ENCODE results near the gene PROZ.
"Not testable (repeated sequence)": the region's sequence is repeated elsewhere in the genome, so short reads cannot be mapped to it uniquely, and the experiment has no call there.

The PROZ gene

DNA sequence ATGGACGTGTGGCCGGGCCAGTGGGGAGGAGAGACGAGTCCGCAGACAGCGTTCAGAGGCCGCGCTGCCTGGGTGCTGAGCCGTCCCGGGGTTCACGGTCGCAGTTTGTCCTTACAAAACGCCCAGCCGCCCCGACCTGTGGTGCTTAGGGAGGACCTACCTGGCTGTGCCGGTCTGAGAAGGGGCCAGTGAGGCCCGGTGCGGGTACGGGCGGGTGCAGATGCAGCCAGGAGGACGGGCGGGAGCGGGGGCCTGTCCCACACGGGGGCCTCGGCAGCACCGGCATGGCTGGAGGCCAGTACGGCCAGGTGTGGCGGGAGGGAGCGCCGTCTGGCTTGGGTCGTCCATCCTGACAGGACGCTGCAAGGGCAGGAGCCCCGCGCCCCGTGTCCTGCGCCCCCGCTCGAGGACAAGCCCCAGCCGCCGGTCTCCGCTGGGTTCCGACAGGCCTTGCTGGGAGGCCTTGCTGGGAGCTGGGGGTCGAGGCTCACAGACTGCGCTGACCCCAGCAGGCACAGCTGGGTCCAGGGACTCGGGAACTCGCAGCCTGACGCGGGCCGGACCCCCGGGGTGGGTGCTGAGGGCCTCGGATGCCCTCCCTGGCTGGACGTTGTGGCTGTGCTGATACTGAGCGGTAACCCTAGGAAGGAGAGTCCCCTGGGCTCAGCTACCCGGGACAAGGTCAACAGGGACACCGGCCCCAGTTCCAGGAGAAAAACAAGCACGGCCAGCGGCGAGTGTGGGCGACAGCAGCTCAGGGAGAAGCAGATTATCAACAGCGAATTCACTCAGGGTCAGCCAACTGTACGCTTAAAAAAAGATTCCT lies 5.3 kb upstream of the PROZ start:
- 3% methylated on average over 60 of the region's 60 CpGs for WGBS
- H3K27ac ChIP-seq (ENCODE audit: low read depth, low read length) = peak overlapping the region; percentile 61; the same call in 1 of the 2 replicates
- peaks cover 12% of the 10 kb centered on the region; the same call in 1 of the 2 replicates for H3K4me1 ChIP-seq (ENCODE audit: insufficient read depth, low read length)
- H3K9ac ChIP-seq (ENCODE audit: low read depth, low read length) = peak overlapping the region; percentile 16
- no peaks in the 10 kb centered on the region for H3K36me3 ChIP-seq (ENCODE audit: insufficient read depth, low read length)
- H3K4me3 ChIP-seq (ENCODE audit: low read length) = peak overlapping the region; percentile 57
- no peaks in the 10 kb centered on the region for H3K9me3 ChIP-seq (ENCODE audit: insufficient read depth, low read depth, low read length)
- H3K27me3 ChIP-seq (ENCODE audit: insufficient read depth, low read length) = peaks cover 24% of the 10 kb centered on the region

DNA sequence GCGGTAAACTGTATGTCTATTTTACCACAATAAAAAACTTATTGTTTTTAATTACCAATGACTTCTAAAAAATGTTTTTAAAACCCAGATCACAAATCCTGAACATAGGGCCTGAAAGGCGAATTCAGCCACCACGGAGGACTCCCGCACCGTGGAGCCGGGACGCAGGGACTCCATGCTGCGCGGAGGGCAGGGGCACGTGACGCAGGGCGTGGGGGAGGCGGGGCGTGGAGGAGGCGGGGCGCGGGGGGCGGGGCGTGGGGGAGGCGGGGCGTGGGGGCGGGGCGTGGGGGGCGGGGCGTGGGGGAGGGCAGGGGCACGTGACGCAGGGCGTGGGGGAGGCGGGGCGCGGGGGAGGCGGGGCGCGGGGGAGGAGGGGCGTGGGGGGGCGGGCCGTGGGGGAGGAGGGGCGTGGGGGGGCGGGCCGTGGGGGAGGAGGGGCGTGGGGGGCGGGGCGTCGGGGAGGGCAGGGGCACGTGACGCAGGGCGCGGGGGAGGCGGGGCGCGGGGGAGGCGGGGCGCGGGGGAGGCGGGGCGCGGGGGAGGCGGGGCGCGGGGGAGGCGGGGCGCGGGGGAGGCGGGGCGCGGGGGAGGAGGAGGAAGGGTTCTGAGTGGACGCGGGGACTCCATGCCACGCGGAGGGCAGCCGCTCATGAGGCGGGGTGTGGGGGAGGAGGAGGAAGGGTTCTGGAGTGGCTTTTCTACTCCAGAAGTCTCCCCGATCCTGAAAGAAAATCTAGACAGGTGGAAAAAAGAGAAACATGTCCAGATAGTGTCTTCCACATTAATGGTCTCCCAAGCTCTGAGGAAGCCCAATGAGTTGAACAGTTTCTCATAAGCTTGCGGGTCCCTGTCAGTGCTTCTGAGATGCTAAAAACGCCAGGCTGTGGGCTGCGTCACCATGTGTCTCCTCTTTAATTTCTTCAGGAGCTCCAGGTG lies 4.4 kb upstream of the PROZ start:
- H3K27ac ChIP-seq (ENCODE audit: low read depth, low read length) = peak overlapping the region; percentile 61; the same call in 1 of the 2 replicates
- H3K9me3 ChIP-seq (ENCODE audit: insufficient read depth, low read depth, low read length) = no peaks in the 10 kb centered on the region
- 20% methylated on average over 20 of the region's 76 CpGs for WGBS
- H3K36me3 ChIP-seq (ENCODE audit: insufficient read depth, low read length) = no peaks in the 10 kb centered on the region
- peaks cover 24% of the 10 kb centered on the region for H3K27me3 ChIP-seq (ENCODE audit: insufficient read depth, low read length)
- peak overlapping the region; percentile 16 for H3K9ac ChIP-seq (ENCODE audit: low read depth, low read length)
- H3K4me1 ChIP-seq (ENCODE audit: insufficient read depth, low read length) = peaks cover 17% of the 10 kb centered on the region; the same call in 1 of the 2 replicates
- H3K4me3 ChIP-seq (ENCODE audit: low read length) = peak overlapping the region; percentile 57

DNA sequence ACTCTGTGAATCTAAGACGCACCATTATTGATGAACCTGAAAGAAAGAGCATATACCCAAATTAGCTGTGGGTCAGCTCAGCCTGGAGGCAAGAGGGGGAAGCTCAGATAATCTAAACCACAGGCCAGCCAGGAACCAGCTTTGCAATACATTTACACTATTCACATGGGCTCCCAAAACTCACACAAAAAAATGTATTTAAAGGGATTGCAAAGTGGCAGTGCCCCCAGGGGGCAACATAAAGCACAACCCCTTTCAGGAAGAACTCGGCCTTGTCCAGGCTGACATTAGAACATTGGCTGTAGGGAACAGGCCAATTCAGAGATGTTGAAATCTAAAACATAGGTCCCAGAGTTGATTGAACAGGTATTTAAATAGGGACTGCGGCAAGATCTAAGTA lies 3.2 kb upstream of the PROZ start:
- H3K36me3 ChIP-seq (ENCODE audit: insufficient read depth, low read length) = no peaks in the 10 kb centered on the region
- no peak overlapping the region for H3K9ac ChIP-seq (ENCODE audit: low read depth, low read length)
- H3K9me3 ChIP-seq (ENCODE audit: insufficient read depth, low read depth, low read length) = no peaks in the 10 kb centered on the region
- peaks cover 17% of the 10 kb centered on the region; the same call in 1 of the 2 replicates for H3K4me1 ChIP-seq (ENCODE audit: insufficient read depth, low read length)
- no peak overlapping the region for H3K4me3 ChIP-seq (ENCODE audit: low read length)
- peaks cover 24% of the 10 kb centered on the region for H3K27me3 ChIP-seq (ENCODE audit: insufficient read depth, low read length)
- WGBS = 91% methylated on average over 3 of the region's 3 CpGs
- no peak overlapping the region for H3K27ac ChIP-seq (ENCODE audit: low read depth, low read length)

DNA sequence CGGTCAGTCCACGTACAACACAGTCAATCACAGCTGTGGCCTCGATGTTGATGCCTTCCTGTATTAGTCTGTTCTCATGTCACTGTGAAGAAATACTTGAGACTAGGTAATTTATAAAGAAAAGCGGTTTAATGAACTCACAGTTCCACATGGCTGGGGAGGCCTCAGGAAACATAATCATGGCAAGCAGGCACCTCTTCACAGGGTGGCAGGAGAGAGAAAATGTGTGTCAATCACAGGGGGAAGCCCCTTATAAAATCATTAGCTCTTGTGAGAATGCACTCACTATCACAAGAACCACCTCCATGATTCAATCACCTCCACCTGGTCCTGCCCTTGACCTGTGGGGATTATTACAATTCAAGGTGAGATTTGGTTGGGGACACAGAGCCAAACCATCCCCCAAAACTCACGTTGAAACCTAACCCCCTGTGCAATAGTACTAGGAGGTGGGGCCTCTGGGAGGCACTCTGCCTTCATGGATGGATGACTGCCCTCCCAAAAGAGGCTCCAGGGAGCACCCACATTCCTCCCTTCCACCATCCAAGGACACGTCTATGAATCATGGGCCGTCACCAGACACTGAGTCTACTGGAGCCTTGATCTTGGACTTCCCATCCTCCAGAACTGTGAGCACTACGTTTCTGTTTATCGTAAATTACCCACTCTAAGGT lies 2.3 kb upstream of the PROZ start:
- no peaks in the 10 kb centered on the region for H3K9me3 ChIP-seq (ENCODE audit: insufficient read depth, low read depth, low read length)
- no peak overlapping the region for H3K27ac ChIP-seq (ENCODE audit: low read depth, low read length)
- no peak overlapping the region for H3K4me3 ChIP-seq (ENCODE audit: low read length)
- no peaks in the 10 kb centered on the region for H3K36me3 ChIP-seq (ENCODE audit: insufficient read depth, low read length)
- H3K27me3 ChIP-seq (ENCODE audit: insufficient read depth, low read length) = peaks cover 24% of the 10 kb centered on the region
- H3K4me1 ChIP-seq (ENCODE audit: insufficient read depth, low read length) = peaks cover 17% of the 10 kb centered on the region; the same call in 1 of the 2 replicates
- H3K9ac ChIP-seq (ENCODE audit: low read depth, low read length) = no peak overlapping the region
- 94% methylated on average over 8 of the region's 9 CpGs for WGBS

DNA sequence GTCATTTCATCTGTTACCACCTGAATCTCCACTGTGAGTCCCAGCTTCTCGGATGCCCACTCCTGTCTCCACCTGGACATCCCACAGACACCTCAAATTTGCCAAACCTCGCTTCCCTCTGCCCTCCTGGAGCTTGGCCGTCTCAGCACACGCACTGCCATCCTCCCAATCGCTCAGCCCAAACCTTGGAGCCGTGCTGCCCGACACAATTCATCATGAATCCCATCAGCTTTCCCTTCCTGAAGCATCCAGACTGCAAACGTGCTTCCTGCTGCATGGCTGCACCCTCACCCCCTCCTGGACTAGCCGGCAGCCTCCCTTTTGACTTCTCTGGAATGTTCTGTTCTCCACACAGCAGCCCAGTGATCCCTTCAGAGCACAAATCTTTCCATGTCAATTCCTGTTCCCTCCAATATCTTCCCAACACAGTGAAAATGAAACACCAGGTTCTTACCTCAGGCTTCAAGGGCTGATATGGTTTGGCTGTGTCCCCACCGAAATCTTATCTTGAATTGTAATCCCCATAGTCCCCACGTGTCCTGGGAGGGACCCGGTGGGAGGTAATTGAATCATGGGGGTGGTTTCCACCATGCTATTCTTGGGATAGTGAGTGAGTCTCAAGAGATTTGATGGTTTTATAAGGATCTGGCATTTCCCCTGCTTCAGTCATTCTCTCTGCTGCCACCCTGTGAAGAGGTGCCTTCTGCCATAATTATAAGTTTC lies 1.1 kb upstream of the PROZ start:
- Histone ChIP-seq H3K4me1 (ENCODE audit: insufficient read depth, low read length) (peaks cover 15% of the 10 kb centered on the region; the same call in 1 of the 2 replicates), H3K27me3 (ENCODE audit: insufficient read depth, low read length) (peaks cover 15% of the 10 kb centered on the region), H3K36me3 (ENCODE audit: insufficient read depth, low read length) (no peaks in the 10 kb centered on the region), H3K9me3 (ENCODE audit: insufficient read depth, low read depth, low read length) (no peaks in the 10 kb centered on the region), H3K27ac (ENCODE audit: low read depth, low read length) (no peak overlapping the region), H3K9ac (ENCODE audit: low read depth, low read length) (no peak overlapping the region), H3K4me3 (ENCODE audit: low read length) (no peak overlapping the region)
- 78% methylated on average over 12 of the region's 12 CpGs for WGBS

GRCh38 chr13:113158946-113159345 lies 498 bp downstream of the PROZ start:
- no peak overlapping the region for H3K9ac ChIP-seq (ENCODE audit: low read depth, low read length)

GRCh38 chr13:113159701-113160100 lies 1.3 kb downstream of the PROZ start:
- no peak overlapping the region for H3K9ac ChIP-seq (ENCODE audit: low read depth, low read length)
- H3K27me3 ChIP-seq (ENCODE audit: insufficient read depth, low read length) = no peaks in the 10 kb centered on the region
- no peak overlapping the region for H3K27ac ChIP-seq (ENCODE audit: low read depth, low read length)
- 82% methylated on average over 20 of the region's 20 CpGs for WGBS
- no peak overlapping the region for H3K4me3 ChIP-seq (ENCODE audit: low read length)
- peaks cover 10% of the 10 kb centered on the region; the same call in 1 of the 2 replicates for H3K4me1 ChIP-seq (ENCODE audit: insufficient read depth, low read length)
- H3K9me3 ChIP-seq (ENCODE audit: insufficient read depth, low read depth, low read length) = no peaks in the 10 kb centered on the region
- H3K36me3 ChIP-seq (ENCODE audit: insufficient read depth, low read length) = no peaks in the 10 kb centered on the region

More at GRCh38 chr13:113158946-113159345, 498 bp downstream of the PROZ start:
- Histone ChIP-seq H3K9me3 (ENCODE audit: insufficient read depth, low read depth, low read length) (no peaks in the 10 kb centered on the region), H3K27me3 (ENCODE audit: insufficient read depth, low read length) (no peaks in the 10 kb centered on the region), H3K4me3 (ENCODE audit: low read length) (no peak overlapping the region), H3K27ac (ENCODE audit: low read depth, low read length) (no peak overlapping the region), H3K36me3 (ENCODE audit: insufficient read depth, low read length) (no peaks in the 10 kb centered on the region), H3K4me1 (ENCODE audit: insufficient read depth, low read length) (peaks cover 14% of the 10 kb centered on the region; the same call in 1 of the 2 replicates)
- 69% methylated on average over 7 of the region's 7 CpGs for WGBS

DNA sequence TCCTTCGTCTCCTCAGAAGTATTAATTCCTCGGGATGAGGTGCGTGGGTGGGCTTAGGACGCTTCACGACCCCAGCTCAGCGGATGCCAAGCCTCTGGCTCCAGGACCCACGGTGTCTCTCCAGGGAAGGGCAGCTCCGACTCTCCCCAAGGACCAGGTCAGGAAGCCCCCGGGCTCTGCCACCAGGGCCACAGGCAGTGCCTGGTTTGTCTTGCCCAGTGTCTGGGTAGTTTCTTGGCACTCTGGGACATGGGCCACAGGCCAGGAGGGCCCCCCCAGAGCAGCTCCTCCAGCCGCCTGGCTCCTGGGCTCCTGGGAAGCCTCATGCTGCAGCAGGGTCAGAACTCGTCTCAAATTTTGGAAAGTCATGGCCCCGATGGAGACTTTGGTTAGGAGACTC lies 2.5 kb downstream of the PROZ start:
- H3K4me1 ChIP-seq (ENCODE audit: insufficient read depth, low read length) = peaks cover 9% of the 10 kb centered on the region; the same call in 1 of the 2 replicates
- no peaks in the 10 kb centered on the region for H3K9me3 ChIP-seq (ENCODE audit: insufficient read depth, low read depth, low read length)
- no peaks in the 10 kb centered on the region for H3K36me3 ChIP-seq (ENCODE audit: insufficient read depth, low read length)
- H3K27me3 ChIP-seq (ENCODE audit: insufficient read depth, low read length) = no peaks in the 10 kb centered on the region
- H3K9ac ChIP-seq (ENCODE audit: low read depth, low read length) = no peak overlapping the region
- no peak overlapping the region for H3K4me3 ChIP-seq (ENCODE audit: low read length)
- WGBS = 81% methylated on average over 12 of the region's 12 CpGs
- H3K27ac ChIP-seq (ENCODE audit: low read depth, low read length) = no peak overlapping the region

- peaks cover 9% of the 10 kb centered on the region; the same call in 1 of the 2 replicates for H3K4me1 ChIP-seq (ENCODE audit: insufficient read depth, low read length)
- WGBS = 22% methylated on average over 16 of the region's 16 CpGs
- H3K27ac ChIP-seq (ENCODE audit: low read depth, low read length) = no peak overlapping the region
- H3K9me3 ChIP-seq (ENCODE audit: insufficient read depth, low read depth, low read length) = no peaks in the 10 kb centered on the region
- no peak overlapping the region for H3K9ac ChIP-seq (ENCODE audit: low read depth, low read length)
- no peaks in the 10 kb centered on the region for H3K36me3 ChIP-seq (ENCODE audit: insufficient read depth, low read length)
- no peak overlapping the region for H3K4me3 ChIP-seq (ENCODE audit: low read length)
- H3K27me3 ChIP-seq (ENCODE audit: insufficient read depth, low read length) = no peaks in the 10 kb centered on the region
Measured at GRCh38 chr13:113161433-113161832, 3.0 kb downstream of the PROZ start.

GRCh38 chr13:113161975-113162374 lies 3.5 kb downstream of the PROZ start:
- not testable (repeated sequence) for H3K27ac ChIP-seq (ENCODE audit: low read depth, low read length); H3K27me3 ChIP-seq (ENCODE audit: insufficient read depth, low read length)
- WGBS = 33% methylated on average over 6 of the region's 13 CpGs

More at GRCh38 chr13:113161975-113162374, 3.5 kb downstream of the PROZ start:
- H3K36me3 ChIP-seq (ENCODE audit: insufficient read depth, low read length); H3K4me3 ChIP-seq (ENCODE audit: low read length); H3K4me1 ChIP-seq (ENCODE audit: insufficient read depth, low read length); H3K9me3 ChIP-seq (ENCODE audit: insufficient read depth, low read depth, low read length); H3K9ac ChIP-seq (ENCODE audit: low read depth, low read length): not testable (repeated sequence)

All from HUES64 (cell line).